ENCODE measurements around the gene CA10. TPM values are rescaled to one million over a fixed set of nuclear protein-coding genes. Genes with fewer than 3 reads are reported as not detected.

CA10 gene
- polyA plus RNA-seq, 3 donors = 0.05 to 0.09 TPM; not detected in 1

GRCh38 chr17:51813140-51813783 lies 345.3 kb downstream of the CA10 start:
- 80 to 87% (median 82%) methylated on average over 8 of the region's 8 CpGs for WGBS, 3 donors
- no peak overlapping the region for H3K27ac ChIP-seq (ENCODE audit: low read depth, low read length)

GRCh38 chr17:51807460-51807859 lies 351.1 kb downstream of the CA10 start:
- WGBS, 3 donors = 96 to 98% (median 96%) methylated on average over 3 of the region's 3 CpGs
- no peak overlapping the region for H3K27ac ChIP-seq (ENCODE audit: low read depth, low read length)

GRCh38 chr17:51805765-51806164 lies 352.7 kb downstream of the CA10 start:
- H3K27ac ChIP-seq (ENCODE audit: low read depth, low read length) = no peak overlapping the region
- 58 to 86% (median 84%) methylated on average over 1 of the region's 1 CpG for WGBS, 3 donors

GRCh38 chr17:51805185-51805584 lies 353.3 kb downstream of the CA10 start:
- no peak overlapping the region for H3K27ac ChIP-seq (ENCODE audit: low read depth, low read length)
- WGBS, 3 donors = 39 to 67% (median 62%) methylated on average over 2 of the region's 2 CpGs

- 79 to 92% (median 81%) methylated on average over 4 of the region's 4 CpGs for WGBS, 3 donors
- H3K27ac ChIP-seq (ENCODE audit: low read depth, low read length) = no peak overlapping the region
Measured at GRCh38 chr17:51803161-51803560, 355.4 kb downstream of the CA10 start.

GRCh38 chr17:51802544-51802943 lies 356.0 kb downstream of the CA10 start:
- H3K27ac ChIP-seq (ENCODE audit: low read depth, low read length) = no peak overlapping the region
- WGBS, 3 donors = 52 to 77% (median 71%) methylated on average over 1 of the region's 1 CpG

GRCh38 chr17:51801626-51802025 lies 356.9 kb downstream of the CA10 start:
- WGBS, 3 donors = 82 to 87% (median 86%) methylated on average over 4 of the region's 4 CpGs

GRCh38 chr17:51799981-51800380 lies 358.5 kb downstream of the CA10 start:
- no peak overlapping the region for H3K27ac ChIP-seq (ENCODE audit: low read depth, low read length)
- 89 to 93% (median 92%) methylated on average over 4 of the region's 4 CpGs for WGBS, 3 donors

More at GRCh38 chr17:51801626-51802025, 356.9 kb downstream of the CA10 start:
- no peak overlapping the region for H3K27ac ChIP-seq (ENCODE audit: low read depth, low read length)

- no peak overlapping the region for H3K27ac ChIP-seq (ENCODE audit: low read depth, low read length)
Measured at GRCh38 chr17:51799240-51799639, 359.3 kb downstream of the CA10 start.

GRCh38 chr17:51797150-51797549 lies 361.4 kb downstream of the CA10 start:
- no peak overlapping the region for H3K27ac ChIP-seq (ENCODE audit: low read depth, low read length)
- 92 to 94% (median 92%) methylated on average over 14 of the region's 14 CpGs for WGBS, 3 donors

GRCh38 chr17:51796026-51796425 lies 362.5 kb downstream of the CA10 start:
- H3K27ac ChIP-seq (ENCODE audit: low read depth, low read length) = no peak overlapping the region
- 85 to 91% (median 87%) methylated on average over 5 of the region's 5 CpGs for WGBS, 3 donors

- WGBS, 3 donors = 43 to 61% (median 44%) methylated on average over 1 of the region's 1 CpG
- no peak overlapping the region for H3K27ac ChIP-seq (ENCODE audit: low read depth, low read length)
Measured at GRCh38 chr17:51795401-51795800, 363.1 kb downstream of the CA10 start.

- H3K27ac ChIP-seq (ENCODE audit: low read depth, low read length) = no peak overlapping the region
Measured at GRCh38 chr17:51794466-51794865, 364.0 kb downstream of the CA10 start.

- H3K27ac ChIP-seq (ENCODE audit: low read depth, low read length) = no peak overlapping the region
- WGBS, 3 donors = 85 to 94% (median 94%) methylated on average over 1 of the region's 1 CpG
Measured at GRCh38 chr17:51793686-51794085, 364.8 kb downstream of the CA10 start.

- WGBS, 3 donors = 70 to 75% (median 74%) methylated on average over 5 of the region's 5 CpGs
- no peak overlapping the region for H3K27ac ChIP-seq (ENCODE audit: low read depth, low read length)
Measured at GRCh38 chr17:51778842-51779241, 379.7 kb downstream of the CA10 start.

GRCh38 chr17:51770027-51770759 lies 388.3 kb downstream of the CA10 start:
- no peak overlapping the region for H3K27ac ChIP-seq (ENCODE audit: low read depth, low read length)
- 77 to 83% (median 80%) methylated on average over 5 of the region's 5 CpGs for WGBS, 3 donors

- 49 to 70% (median 50%) methylated on average over 2 of the region's 2 CpGs for WGBS, 3 donors
Measured at GRCh38 chr17:51769231-51769630, 389.3 kb downstream of the CA10 start.

GRCh38 chr17:51768706-51769105 lies 389.8 kb downstream of the CA10 start:
- no peak overlapping the region for H3K27ac ChIP-seq (ENCODE audit: low read depth, low read length)
- WGBS, 3 donors = 53 to 57% (median 56%) methylated on average over 2 of the region's 2 CpGs

More at GRCh38 chr17:51769231-51769630, 389.3 kb downstream of the CA10 start:
- H3K27ac ChIP-seq (ENCODE audit: low read depth, low read length) = no peak overlapping the region

- WGBS, 3 donors = 92 to 95% (median 94%) methylated on average over 1 of the region's 1 CpG
- no peak overlapping the region for H3K27ac ChIP-seq (ENCODE audit: low read depth, low read length)
Measured at GRCh38 chr17:51767287-51767686, 391.2 kb downstream of the CA10 start.
